Stomach (tissue), 9 donors: ENCODE measurements around the gene LIN7C. TPM values are rescaled to one million over a fixed set of nuclear protein-coding genes. Genes with fewer than 3 reads are reported as not detected.

ENCODE experiments used
- DNase-seq, 2 donors: peaks; one replicate each; pipeline versions ENCODE4 v3.0.0 to v3.0.0-alpha.2; 2013 to 2019
- H3K27ac ChIP-seq, 5 donors: fragments of 200-600 bp in 4 of 5; sonication (generic) in 4 of 5; one replicate each; pipeline ENCODE4 v1.5.1; 2013 to 2019; ENCODE audit warnings: mild to moderate bottlenecking in 1 of 5, moderate library complexity in 1 of 5
- H3K27me3 ChIP-seq, 3 donors: fragments of 200-600 bp; sonication (generic); one replicate each; pipeline ENCODE4 v1.5.1; 2017 to 2019; ENCODE audit warnings: mixed run types in 1 of 3
- H3K36me3 ChIP-seq, 4 donors: fragments of 200-600 bp; sonication (generic); 1 replicate in 3 of 4; 2 replicates in 1 of 4; pipeline ENCODE4 v1.5.1; 2016 to 2019
- H3K4me1 ChIP-seq, 4 donors: fragments of 200-600 bp; sonication (generic); one replicate each; pipeline ENCODE4 v1.5.1; 2016 to 2019
- H3K4me3 ChIP-seq, 4 donors: fragments of 200-600 bp; sonication (generic) in 3 of 4; one replicate each; pipeline ENCODE4 v1.5.1; 2016 to 2019; ENCODE audit warnings: mild to moderate bottlenecking in 1 of 4
- H3K9me3 ChIP-seq, 4 donors: fragments of 200-600 bp; sonication (generic); one replicate each; pipeline ENCODE4 v1.5.1; 2016 to 2019
- EP300 ChIP-seq: sonication (generic); formaldehyde crosslinking; IDR thresholded peaks from one replicate; pipeline ENCODE4 v1.6.1; 2017; ENCODE audit warnings: antibody characterized with exemption
- POLR2A ChIP-seq, 4 donors: fragments of 450-650 bp; IDR thresholded peaks; one replicate each; pipeline ENCODE4 v1.6.1; 2016; ENCODE audit warnings: antibody characterized with exemption in 4 of 4, control low read depth in 2 of 4, mild to moderate bottlenecking in 1 of 4, moderate library complexity in 1 of 4
- POLR2AphosphoS5 ChIP-seq, 3 donors: sonication (generic); formaldehyde crosslinking; IDR thresholded peaks; one replicate each; pipeline ENCODE4 v1.6.1; 2016; ENCODE audit warnings: antibody characterized with exemption in 3 of 3
- WGBS, 5 donors: extraction: QIAGEN DNeasy Blood & Tissue Kit in 3 of 5; methylation state at CpG; one replicate each; pipeline versions ENCODE4 v1.1.5 to v1.1.7; 2013 to 2018; 5-methylcytosine and 5-hydroxymethylcytosine counted together
- intact Hi-C: fragments of 100-400 bp; cut with DNase I; formaldehyde crosslinking; loops from one replicate; pipeline ENCODE4 v1.15.1; 2023; ENCODE audit warnings: low total_unique reads
- polyA plus RNA-seq, 3 donors: library from polyadenylated mRNA; stranded (reverse); fragments of 200-250 nt; gene quantifications; one replicate each; pipeline ENCODE4 v1.2.3, GENCODE V29; 2013
- total RNA-seq, 5 donors: library from RNA; depleted of rRNA; stranded (reverse); fragments of >200 nt; gene quantifications; one replicate each; pipeline versions ENCODE4 v1.1.0 to v1.2.3, GENCODE V29; 2014 to 2016
- TF ChIP-seq, protein P1 (sequence below), 7 experiments: fragments of 450-650 bp in 4 of 7; fragments of 200-600 bp in 3 of 7; sonication (generic) in 3 of 7; IDR thresholded peaks; one replicate each; pipeline ENCODE4 v1.5.1; 2016 to 2019; ENCODE audit warnings: antibody characterized with exemption in 7 of 7, control low read depth in 2 of 7, mild to moderate bottlenecking in 1 of 7
- donor health status: healthy with polysubstance abuse.
- donor health status: Bipolar disorder and iron deficiency.
- donor health status: healthy.

Gene LIN7C
- total and polyA plus RNA-seq, 8 donors, result 7.2 to 106 (median 17.5) TPM

DNA sequence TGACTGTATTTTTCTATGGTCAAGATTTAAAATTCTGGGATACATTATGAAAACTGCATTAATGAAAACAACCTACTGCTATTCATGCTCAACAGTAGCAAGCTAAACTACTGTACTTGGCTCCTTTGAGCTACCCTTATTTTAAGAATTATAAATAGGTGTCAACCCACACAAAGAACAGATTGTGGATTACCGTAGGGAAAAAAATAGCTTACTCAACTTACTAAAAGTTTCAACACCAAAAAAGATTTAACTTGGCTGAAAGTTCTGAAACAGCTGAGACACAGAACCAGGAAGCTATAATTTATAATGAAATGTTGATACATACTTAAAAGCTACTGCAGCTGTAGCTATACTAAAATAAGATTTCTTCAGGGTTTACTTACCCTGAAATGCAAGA lies 10.1 kb downstream of the LIN7C start:
- TF ChIP-seq POLR2AphosphoS5 (IDR thresholded peaks at IDR 0.05) (no peak), EP300 (no peak), POLR2A (IDR thresholded peaks at IDR 0.05) (no peak)
- TF ChIP-seq, protein P1, sequence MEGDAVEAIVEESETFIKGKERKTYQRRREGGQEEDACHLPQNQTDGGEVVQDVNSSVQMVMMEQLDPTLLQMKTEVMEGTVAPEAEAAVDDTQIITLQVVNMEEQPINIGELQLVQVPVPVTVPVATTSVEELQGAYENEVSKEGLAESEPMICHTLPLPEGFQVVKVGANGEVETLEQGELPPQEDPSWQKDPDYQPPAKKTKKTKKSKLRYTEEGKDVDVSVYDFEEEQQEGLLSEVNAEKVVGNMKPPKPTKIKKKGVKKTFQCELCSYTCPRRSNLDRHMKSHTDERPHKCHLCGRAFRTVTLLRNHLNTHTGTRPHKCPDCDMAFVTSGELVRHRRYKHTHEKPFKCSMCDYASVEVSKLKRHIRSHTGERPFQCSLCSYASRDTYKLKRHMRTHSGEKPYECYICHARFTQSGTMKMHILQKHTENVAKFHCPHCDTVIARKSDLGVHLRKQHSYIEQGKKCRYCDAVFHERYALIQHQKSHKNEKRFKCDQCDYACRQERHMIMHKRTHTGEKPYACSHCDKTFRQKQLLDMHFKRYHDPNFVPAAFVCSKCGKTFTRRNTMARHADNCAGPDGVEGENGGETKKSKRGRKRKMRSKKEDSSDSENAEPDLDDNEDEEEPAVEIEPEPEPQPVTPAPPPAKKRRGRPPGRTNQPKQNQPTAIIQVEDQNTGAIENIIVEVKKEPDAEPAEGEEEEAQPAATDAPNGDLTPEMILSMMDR (IDR thresholded peaks at IDR 0.05), result no peak
- intact Hi-C loops, result no loop called here
- peaks cover 12 to 75% (median 69%) of the 10 kb centered on the region in 4 donors for H3K36me3 ChIP-seq

DNA sequence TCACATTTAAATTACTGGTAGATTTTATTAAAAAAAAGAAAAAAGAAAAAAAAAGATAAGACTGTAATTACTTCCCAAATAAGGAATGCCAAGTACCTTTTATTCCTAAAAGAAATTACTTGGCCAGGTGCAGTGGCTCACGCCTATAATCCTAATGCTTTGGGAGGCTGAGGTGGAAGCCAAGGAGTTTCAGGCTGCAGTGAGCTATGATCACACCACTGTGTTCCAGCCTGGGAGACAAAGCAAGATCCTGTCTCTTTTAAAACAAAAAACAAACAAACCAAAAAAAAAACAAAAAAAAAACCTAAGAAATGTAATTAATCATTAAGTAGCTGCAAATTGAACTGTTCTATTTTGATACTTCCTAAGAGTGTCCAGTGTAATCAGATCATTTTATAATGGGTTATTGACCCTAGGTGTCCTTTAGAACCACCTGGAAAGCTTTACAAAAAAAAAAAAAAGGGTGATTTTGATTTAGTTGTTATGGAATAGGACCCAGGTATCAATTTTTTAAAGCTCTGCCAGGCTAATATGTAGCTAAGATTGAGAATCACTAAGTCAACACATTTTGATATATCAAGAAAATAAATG lies 10.8 kb downstream of the LIN7C start:
- Histone ChIP-seq H3K9me3 (no peaks in the 10 kb centered on the region), H3K4me1 (peaks cover 6 to 45% (median 15%) of the 10 kb centered on the region in 4 donors), H3K36me3 (peaks cover 15 to 75% (median 69%) of the 10 kb centered on the region in 4 donors), H3K27ac (peak overlapping the region in 1 of 5 donors; percentile 43), H3K4me3 (no peak overlapping the region), H3K27me3 (no peaks in the 10 kb centered on the region)
- 54 to 77% (median 66%) methylated on average over 1 of the region's 1 CpG for WGBS, 5 donors
- intact Hi-C loops, result no loop called here
- no peak for DNase-seq
- TF ChIP-seq POLR2A (IDR thresholded peaks at IDR 0.05) (no peak), EP300 (no peak), POLR2AphosphoS5 (IDR thresholded peaks at IDR 0.05) (no peak)
- TF ChIP-seq, protein P1 (IDR thresholded peaks at IDR 0.05), result no peak

More for the DNA sequence above, 10.1 kb downstream of the LIN7C start:
- WGBS, 5 donors, result 19 to 46% (median 30%) methylated on average over 1 of the region's 1 CpG
- Histone ChIP-seq H3K4me3 (no peak overlapping the region), H3K4me1 (peaks cover 6 to 45% (median 15%) of the 10 kb centered on the region in 4 donors), H3K27ac (peak overlapping the region in 1 of 5 donors; percentile 43), H3K27me3 (no peaks in the 10 kb centered on the region), H3K9me3 (no peaks in the 10 kb centered on the region)
- DNase-seq, result peak in 1 of 2 donors; percentile 25

DNA sequence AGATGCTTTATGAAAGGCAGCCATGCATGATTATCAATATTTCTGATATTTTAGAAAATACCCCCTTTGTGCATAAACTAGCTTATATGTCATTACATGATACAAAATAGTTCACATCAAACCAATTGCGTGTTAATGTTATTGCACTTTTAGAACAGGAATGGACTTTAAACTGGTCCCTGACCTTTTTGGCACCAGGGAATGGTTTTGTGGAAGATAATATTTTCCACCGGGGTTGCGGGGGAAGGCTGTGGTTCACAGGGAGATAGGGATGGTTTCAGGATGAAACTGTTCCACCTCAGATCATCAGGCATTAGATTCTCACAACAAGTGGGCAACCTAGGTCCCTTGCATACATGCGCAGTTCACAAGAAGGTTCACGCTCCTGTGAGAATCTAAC lies 17.5 kb downstream of the LIN7C start:
- H3K36me3 ChIP-seq, result peaks cover 6 to 47% (median 37%) of the 10 kb centered on the region in 4 donors
- H3K4me1 ChIP-seq, result no peaks in the 10 kb centered on the region
- no peaks in the 10 kb centered on the region for H3K9me3 ChIP-seq
- no peak overlapping the region for H3K4me3 ChIP-seq
- no peak for DNase-seq
- no peaks in the 10 kb centered on the region for H3K27me3 ChIP-seq
- H3K27ac ChIP-seq, result no peak overlapping the region
- intact Hi-C loops, result no loop called here
- 74 to 91% (median 87%) methylated on average over 5 of the region's 5 CpGs for WGBS, 5 donors
- TF ChIP-seq POLR2AphosphoS5 (IDR thresholded peaks at IDR 0.05) (no peak), POLR2A (IDR thresholded peaks at IDR 0.05) (no peak), EP300 (no peak)
- TF ChIP-seq, protein P1 (IDR thresholded peaks at IDR 0.05), result no peak

DNA sequence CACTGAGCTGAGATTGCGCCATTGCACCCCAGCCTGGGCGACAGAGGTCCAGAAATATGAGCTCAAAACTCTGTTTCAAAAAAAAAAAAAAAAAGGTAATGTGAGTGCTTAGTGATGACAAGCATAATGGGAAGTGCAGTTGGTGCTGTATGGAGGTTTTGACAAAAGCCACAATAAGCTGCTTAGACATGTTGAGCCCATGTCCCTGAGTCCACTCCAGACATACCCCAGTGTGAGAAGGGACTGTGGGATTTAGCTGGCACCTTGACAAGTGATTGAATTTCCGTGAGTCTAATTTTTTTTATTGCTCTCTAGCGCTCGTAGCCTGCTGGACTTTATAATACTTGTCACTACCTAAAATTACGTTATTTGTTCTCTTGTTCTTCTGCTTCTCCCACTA lies 18.9 kb downstream of the LIN7C start:
- intact Hi-C loops, result no loop called here
- no peaks in the 10 kb centered on the region for H3K9me3 ChIP-seq
- TF ChIP-seq, protein P1 (IDR thresholded peaks at IDR 0.05), result no peak
- TF ChIP-seq POLR2A (IDR thresholded peaks at IDR 0.05), result no peak
- TF ChIP-seq POLR2AphosphoS5 (IDR thresholded peaks at IDR 0.05), result no peak
- TF ChIP-seq EP300, result no peak
- H3K27me3 ChIP-seq, result no peaks in the 10 kb centered on the region
- no peak overlapping the region for H3K27ac ChIP-seq
- H3K4me3 ChIP-seq, result no peak overlapping the region
- H3K4me1 ChIP-seq, result no peaks in the 10 kb centered on the region
- 76 to 86% (median 77%) methylated on average over 6 of the region's 6 CpGs for WGBS, 5 donors
- DNase-seq, result no peak
- H3K36me3 ChIP-seq, result peaks cover 6 to 33% (median 25%) of the 10 kb centered on the region in 4 donors
